Fibroblast of villous mesenchyme (primary cell): ENCODE measurements around the gene FREM3. TPM values are rescaled to one million over a fixed set of nuclear protein-coding genes. Genes with fewer than 3 reads are reported as not detected.

Experiments used
- DNase-seq: peaks from one replicate; pipeline ENCODE4 v3.0.0-alpha.2; 2010; ENCODE audit warnings: low read depth
- H3K4me3 ChIP-seq: 2 replicates; pipeline ENCODE4 v1.5.1; 2011; ENCODE audit warnings: low read depth, mild to moderate bottlenecking, low read length
- CTCF ChIP-seq: IDR thresholded peaks from 2 replicates; pipeline ENCODE4 v1.5.1; 2012; ENCODE audit warnings: low read depth, mild to moderate bottlenecking, low read length; ENCODE audit not compliant: insufficient read depth
- total RNA-seq: library from RNA; depleted of rRNA; stranded (reverse); fragments of >200 nt; gene quantifications from 2 replicates; pipeline ENCODE4 v1.2.3, GENCODE V29; 2012

The FREM3 gene
- total RNA-seq, 1 donor = not detected

- peak overlapping the region; percentile 61 for H3K4me3 ChIP-seq
- peak; percentile 63 for DNase-seq
- peak; percentile 22 for TF ChIP-seq CTCF
These were observed 141.4 kb downstream of the FREM3 start for GRCh38 chr4:143558823-143559756.

GRCh38 chr4:143558286-143558685 lies 142.2 kb downstream of the FREM3 start:
- DNase-seq = no peak
- no peak for TF ChIP-seq CTCF

GRCh38 chr4:143555676-143556075 lies 144.8 kb downstream of the FREM3 start:
- peak; percentile 27 for DNase-seq
- no peak for TF ChIP-seq CTCF
- H3K4me3 ChIP-seq = no peak overlapping the region

More at GRCh38 chr4:143558286-143558685, 142.2 kb downstream of the FREM3 start:
- H3K4me3 ChIP-seq = no peak overlapping the region

- DNase-seq = no peak
- H3K4me3 ChIP-seq = no peak overlapping the region
- TF ChIP-seq CTCF = no peak
These were observed 145.5 kb downstream of the FREM3 start for GRCh38 chr4:143554728-143555597.

- no peak for DNase-seq
- no peak for TF ChIP-seq CTCF
- no peak overlapping the region for H3K4me3 ChIP-seq
These were observed 150.5 kb downstream of the FREM3 start for GRCh38 chr4:143549928-143550327.

GRCh38 chr4:143539670-143540023 lies 160.8 kb downstream of the FREM3 start:
- no peak for TF ChIP-seq CTCF
- no peak for DNase-seq

More at GRCh38 chr4:143539670-143540023, 160.8 kb downstream of the FREM3 start:
- no peak overlapping the region for H3K4me3 ChIP-seq
